Iris pigment epithelial cell (primary cell): ENCODE data around the gene DHRSX.
"Not testable (repeated sequence)": the region's sequence is repeated elsewhere in the genome, so short reads cannot be mapped to it uniquely, and the experiment has no call there.

Experiments
- DNase-seq: peaks from one replicate; pipeline ENCODE4 v3.0.0-alpha.2; 2011; ENCODE audit warnings: low read depth

DHRSX gene

DNA sequence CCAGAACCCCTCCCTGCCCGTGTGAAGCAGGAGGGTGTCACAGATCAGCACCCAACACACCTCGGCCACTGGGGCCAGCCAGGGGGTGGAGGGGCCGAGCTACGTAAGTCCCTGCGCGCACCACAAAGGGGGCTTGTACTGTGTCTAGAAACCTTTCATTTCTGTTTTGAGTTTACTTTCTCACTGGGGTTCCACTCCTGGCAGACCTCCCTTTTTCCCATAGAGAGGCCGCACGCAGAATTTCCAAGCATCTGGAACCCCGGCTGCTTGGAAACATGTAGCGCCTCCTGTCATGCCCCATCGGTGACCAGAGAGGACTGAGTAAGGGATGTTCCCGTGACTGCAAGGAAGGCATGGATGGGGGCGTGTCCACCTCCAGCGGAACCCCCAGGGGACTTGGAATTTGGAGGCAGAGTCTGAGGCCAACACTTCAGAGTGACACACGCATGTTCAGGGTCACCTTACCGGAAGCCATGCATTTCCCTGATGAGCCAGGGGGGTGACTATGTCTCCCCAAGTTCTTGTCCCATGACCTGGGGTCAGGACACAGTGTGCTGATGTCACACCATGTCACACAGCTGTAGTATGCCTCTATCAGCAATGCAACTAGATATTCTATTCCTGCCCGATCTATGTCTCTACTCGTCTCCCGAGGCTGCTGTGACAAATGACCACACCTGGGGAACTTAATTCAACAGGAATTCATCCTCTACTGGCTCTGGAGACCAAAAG, 105.3 kb downstream of the DHRSX start:
- DNase-seq, result no peak

DNA sequence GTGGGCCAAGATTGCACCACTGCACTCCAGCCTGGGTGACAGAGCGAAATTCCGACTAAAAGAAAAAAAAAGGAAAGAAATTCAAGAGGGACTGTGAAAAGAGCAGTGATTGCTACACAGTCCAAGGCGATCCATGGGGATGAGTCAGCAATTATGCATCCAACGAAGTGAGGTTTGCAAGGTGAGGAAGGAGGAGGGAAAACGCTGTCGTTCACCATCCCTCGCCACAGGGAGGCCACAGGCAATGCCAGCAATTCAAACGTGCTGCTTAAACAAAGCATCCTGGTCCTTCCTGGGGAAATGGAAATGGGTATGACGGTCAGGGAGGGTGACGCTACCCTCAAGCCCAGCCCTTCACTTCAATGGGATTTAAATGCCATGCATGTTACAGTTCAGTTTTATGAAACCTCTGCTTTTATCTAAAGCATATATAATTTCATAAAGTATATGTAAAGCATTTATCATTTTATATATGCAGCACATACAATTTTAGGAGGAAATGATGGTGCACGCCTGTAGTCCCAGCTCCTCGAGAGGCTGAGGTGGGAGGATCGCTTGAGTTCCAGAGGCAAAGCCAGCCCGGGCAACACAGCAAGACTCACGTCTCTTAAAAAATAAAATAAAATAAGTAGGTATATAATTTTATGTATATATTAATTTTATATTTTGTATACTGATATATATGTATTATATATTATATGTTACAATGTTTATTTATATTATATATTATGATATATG, 108.7 kb downstream of the DHRSX start:
- DNase-seq, result peak; percentile 93

DNA sequence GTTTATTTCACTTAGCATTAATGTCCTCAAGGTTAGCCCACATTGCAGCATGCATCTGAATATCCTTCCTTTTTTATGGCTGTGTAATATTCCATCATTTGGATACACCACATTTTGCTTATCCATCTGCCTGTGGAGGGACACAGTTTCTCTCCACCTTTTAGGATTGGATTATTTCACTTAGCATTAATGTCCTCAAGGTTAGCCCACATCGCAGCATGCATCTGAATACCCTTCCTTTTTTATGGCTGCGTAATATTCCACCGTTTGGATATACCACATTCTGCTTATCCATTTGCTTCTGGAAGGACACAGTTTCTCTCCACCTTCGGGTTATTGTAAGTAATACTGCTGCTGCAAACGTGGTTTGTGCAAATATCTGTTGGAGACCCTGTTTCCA, 110.0 kb downstream of the DHRSX start:
- no peak for DNase-seq

DNA sequence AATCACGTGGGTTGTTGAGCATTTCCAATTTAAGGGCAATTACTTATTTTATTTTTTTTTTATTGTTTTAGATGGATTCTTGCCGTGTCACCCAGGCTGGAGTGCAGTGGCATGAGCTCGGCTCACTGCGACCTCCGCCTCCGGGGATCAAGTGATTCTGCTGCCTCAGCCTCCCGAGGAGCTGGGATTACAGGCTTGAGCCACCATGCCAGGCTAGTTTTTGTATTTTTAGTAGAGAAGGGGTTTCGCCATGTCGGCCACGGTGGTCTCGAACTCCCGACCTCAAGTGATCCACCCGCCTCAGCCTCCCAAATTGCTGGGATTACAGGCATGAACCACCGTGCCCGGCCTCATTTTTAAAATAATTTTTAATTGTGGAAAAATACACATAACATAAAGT, 111.0 kb downstream of the DHRSX start:
- DNase-seq, result not testable (repeated sequence)

DNA sequence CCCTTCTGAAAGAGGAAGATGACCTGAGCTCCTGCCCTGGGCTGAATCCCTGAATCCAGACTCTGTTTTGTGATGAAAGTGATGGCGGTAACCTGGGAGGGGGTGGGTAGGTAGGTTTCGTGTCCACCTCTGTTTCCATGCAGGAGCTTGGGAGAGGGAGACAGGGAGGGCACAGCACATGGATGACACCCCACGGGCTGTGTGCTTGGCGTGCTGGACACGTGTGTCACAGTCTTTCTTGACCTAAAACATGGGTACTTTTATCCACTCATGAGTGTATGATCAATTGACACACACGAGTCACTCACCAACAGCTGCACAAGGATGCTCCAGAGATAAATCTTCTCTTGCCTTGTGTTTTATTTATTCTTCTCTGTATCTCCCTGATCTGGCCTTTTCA, 111.5 kb downstream of the DHRSX start:
- no peak for DNase-seq

DNA sequence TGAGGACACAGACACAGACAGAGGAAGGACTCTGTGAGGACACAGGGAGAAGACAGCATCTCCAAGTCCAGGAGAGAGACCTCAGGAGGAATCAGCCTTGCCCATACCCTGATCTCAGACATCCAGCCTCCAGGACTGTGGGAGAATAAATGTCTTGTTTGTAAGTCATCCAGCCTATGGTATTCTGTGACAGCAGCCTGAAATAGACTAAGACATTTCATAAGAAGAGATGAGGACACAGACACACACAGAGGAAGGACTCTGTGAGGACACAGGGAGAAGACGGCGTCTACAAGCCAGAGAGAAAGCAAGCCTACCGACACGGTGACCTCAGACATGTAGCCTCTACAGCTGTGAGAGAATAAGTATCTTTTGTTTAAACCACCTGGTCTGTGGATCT, 112.1 kb downstream of the DHRSX start:
- peak; percentile 12 for DNase-seq

DNA sequence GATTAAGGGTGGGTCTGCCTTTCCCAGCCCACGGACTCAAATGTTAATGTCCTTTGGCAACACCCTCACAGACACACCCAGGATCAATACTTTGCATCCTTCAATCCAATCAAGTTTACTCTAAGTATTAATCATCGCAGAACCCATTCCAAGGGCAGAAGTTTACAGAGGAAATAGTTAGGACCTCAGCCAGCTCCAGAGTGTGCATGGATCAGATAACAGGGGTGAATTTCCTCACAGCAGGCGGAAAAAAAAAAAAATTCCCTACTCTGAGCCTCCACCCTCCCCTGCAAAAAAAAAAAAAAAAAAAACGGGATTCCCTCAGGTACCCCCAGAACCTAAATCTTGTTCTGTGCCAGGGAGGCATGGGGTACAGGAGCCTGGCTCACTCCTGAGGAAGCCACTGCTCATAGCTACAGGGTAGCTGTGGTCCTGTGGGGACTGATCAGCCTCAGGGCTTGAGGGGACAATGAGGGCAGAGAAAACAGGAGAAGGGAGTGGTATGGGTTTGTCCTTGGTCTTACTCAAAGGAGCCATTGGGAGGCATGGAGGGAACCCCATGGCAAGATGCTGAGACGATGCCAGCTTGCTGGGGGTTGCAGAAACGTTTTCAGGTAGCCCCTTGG, 113.0 kb downstream of the DHRSX start:
- DNase-seq, result peak; percentile 72

DNA sequence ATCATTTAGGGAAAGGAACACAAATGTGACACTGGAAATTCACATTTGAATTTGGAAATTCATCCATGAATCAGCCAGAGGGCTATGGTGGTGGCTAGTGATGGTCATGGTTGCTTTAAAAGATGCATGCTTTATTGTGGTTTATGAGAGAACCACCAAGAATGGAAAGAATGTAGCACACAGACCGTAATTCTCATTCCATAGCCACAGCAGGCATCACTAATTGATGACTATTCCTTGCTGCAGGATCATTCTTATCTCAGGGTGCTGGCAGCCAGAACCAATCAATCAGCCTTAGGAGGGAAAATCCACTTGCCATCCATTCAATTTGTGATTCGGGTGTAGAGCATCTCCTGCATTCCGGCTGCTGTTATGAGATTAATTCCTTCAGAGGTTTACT, 115.6 kb downstream of the DHRSX start:
- peak; percentile 93 for DNase-seq

DNA sequence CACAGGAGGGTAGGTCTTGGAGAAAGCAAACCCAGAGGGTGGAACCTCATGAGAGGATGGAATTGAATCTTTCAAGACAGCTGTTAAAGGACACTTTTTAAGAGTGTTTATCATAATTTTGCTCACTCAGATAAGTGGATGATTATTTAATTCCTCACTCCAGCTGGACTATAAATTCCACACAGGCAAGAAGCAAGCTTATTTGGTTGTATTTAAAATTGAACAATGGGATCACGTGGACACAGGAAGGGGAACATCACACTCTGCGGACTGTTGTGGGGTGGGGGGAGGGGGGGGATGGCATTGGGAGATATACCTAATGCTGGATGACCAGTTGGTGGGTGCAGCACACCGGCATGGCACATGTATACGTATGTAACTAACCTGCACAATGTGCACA, 116.3 kb downstream of the DHRSX start:
- no peak for DNase-seq

DNA sequence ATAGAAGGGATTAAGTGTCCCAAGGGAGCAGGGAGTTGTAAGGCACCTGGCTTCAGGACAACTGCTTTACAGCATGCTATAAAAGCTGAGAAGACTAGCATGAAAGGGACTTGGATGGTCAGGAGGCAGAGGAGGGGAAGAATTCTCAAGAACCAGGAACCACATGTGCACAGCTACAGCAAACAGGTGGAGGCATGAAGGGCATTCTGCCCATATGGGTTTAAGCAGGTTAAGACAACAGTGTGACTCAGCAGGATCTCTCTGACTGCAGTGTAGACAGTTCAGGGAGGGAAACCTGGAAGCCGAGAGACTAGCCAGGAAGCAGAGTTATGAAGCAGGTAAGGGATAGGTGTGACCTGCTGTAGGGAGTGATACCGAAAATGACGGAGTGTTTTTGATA, 117.0 kb downstream of the DHRSX start:
- DNase-seq, result no peak

DNA sequence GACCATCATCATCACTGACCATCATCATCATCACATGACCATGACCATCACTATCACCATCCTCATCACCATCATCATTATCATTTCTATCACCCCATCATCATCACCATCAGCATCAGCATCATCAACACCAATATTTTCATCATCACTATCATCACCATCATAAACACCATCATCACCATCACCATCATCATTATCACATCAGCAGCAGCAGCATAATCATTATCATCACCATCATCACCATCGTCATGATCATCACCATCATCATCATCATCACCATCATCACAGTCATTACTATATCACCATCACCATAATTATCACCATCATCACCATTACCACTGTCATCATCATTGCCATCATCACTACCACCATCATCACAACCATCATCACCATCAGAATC, 117.6 kb downstream of the DHRSX start:
- no peak for DNase-seq

DNA sequence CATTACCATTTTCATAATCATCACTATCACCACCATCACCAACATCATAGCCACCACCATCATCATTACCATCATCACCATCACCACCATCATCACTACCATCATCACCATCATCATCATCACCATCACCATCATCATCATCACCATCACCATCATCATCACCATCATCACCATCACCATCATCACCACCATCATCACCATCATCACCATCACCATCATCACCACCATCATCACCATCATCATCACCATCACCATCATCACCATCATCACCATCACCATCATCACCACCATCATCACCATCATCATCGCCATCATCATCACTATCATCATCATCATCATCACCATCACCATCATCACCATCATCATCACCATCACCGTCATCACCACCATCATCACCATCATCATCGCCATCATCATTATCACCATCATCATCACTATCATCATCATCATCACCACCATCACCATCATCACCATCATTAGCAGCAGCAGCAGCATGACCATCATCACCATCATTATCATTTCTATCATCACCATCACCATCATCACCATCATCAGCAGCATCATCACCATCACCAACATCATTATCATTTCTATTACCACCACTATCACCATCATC, 118.2 kb downstream of the DHRSX start:
- DNase-seq, result not testable (repeated sequence)

DNA sequence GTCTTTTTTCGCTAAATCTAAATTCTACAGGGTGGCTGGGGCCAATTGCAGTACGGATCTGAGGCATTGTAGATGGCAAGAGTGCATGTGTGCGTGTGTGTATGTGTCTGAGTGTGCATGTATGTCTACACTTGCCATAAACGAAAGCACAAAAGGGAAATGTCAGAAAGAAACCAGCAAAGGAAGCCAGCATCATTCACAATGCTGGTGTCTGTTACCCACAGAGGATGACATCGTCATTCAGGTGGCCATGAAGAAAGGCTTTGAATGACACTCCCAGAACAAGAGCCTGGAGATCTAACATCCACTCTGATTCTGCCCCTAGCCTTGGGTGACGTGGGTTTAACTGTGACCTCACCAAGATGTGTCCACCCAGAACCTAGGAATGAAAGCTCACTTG, 124.6 kb downstream of the DHRSX start:
- DNase-seq, result no peak

DNA sequence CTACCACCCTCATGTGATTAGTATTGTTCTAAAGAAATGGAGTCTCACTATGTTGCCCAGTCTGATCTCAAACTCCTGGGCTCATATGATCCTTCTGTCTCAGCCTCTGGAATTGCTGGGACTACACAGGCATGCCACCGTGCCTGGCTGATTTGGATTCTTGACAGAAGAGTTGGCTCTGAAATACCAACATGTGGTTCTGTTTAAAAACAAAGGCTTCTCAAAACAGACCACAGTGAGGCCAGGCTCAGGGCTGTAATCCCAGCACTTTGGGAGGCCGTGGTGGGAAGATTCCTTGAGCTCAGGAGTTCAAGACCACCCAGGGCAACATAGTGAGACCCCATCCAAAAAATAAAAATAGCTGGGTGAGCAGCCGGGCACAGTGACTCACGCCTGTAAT, 126.7 kb downstream of the DHRSX start:
- peak; percentile 16 for DNase-seq

DNA sequence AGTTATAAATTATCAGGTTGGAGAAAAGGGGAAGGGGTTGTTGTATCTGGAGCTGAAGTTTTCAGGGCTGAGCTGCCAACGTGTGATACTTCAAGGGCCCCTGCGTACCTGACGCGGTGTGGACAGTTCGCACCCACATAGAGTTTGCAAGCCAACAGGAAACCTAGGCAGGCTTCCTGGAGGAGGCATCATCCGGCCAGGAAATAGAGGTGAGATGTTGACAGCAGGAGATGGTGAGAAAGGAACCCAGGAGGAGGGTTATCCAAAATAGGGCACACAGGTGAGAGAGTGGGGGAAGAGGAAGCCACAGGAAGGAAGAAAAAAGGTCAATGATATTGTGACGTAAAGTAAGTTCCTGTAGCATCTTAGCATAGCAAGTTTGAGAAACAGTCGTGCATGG, 127.2 kb downstream of the DHRSX start:
- no peak for DNase-seq

DNA sequence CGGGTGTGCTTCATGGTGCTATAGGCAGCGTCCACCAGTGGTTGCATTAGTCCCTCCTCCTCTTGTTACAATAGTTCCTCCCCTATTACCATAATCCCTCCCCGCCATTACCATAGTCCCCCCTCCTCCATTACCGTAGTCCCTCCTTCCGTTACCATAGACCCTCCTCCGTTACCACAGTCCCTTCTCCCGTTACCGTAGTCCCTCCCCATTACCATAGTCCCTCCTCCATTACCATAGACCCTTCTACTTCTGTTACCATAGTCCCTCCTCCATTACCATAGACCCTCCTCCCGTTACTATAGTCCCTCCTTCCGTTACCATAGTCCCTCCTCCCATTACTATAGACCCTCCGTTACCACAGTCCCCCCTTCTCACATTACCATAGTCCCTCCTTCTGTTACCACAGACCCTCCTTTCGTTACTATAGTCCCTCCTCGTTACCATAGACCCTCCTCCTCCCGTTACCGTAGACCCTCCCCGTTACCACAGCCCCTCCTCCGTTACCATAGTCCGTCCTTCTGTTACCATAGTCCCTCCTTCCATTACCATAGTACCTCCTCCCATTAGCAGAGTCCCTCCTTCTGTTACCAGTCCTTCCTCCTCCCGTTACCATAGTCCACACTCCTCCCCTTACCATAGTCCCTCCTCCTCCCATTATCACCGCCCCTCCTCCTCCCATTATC, 129.6 kb downstream of the DHRSX start:
- peak; percentile 48 for DNase-seq

DNA sequence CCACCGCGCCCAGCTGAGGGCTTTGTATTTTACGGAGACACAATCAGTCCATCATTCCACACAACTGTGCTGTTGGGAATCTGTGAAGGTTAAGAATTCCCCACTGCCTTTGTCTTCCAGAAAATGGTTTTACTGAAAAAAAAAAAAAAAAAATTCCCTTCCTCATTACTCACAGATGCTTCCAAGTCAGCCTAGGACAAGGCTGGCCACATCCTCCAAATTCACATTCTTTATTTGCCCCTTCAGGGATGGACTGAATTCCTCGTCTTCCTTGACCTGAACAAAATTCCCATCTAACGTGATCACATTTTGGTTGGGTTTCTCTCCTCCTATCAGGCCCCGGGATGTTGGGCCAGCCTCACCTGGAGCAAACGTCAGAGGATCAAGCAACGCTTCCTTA, 130.3 kb downstream of the DHRSX start:
- peak; percentile 16 for DNase-seq

DNA sequence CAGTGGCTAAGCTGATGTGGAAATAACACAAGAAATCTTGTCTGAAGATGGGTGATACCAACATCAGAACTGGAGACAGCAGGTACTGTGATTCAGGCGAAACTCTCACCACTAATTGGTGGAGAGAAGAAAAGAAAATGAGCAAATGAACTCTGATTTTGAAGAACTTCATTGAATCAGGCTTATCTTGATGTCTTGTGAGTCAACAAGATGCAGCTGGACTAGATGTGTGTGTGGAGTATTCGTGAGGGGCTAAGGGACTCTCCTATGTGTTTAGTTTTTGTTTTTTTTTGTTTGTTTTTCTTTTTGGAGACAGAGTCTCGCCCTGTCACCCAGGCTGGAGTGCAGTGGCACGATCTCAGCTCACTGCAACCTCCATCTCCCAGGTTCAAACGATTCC, 131.6 kb downstream of the DHRSX start:
- no peak for DNase-seq

DNA sequence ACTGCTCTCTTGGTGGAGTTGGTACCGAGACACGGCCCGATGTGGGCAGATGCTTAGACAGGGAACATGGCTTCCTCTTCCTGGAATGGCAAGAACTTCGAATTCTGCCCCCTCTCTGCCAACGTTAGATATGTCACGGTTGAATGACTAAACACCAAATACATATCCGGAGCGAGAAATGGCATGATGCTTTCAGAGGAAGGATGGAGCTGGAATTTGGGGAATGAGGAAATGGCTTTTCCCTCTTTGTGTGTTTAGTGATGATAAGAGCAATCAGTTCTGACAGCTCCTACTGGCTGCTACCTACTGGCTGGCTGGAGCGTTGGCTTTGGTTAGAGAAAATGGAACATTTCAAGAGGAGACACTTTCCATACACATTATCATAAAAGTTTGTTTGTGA, 140.0 kb downstream of the DHRSX start:
- DNase-seq, result peak; percentile 23

DNA sequence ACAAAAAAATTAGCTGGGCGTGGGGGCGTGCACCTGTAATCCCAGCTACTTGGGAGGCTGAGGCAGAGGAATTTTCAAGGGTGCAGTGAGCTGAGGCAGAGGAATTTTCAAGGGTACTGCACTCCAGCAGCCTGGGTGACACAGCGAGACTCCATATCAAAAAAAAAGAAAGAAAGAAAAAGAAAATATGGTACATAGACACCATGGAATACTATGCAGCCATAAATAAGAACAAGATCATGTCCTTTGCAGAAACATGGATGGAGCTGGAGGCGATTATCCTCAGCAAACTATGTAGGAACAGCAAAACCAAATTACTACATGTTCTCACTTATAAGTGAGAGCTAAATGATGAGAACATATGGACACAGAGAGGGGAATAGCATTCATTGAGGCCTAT, 141.3 kb downstream of the DHRSX start:
- not testable (repeated sequence) for DNase-seq

DNA sequence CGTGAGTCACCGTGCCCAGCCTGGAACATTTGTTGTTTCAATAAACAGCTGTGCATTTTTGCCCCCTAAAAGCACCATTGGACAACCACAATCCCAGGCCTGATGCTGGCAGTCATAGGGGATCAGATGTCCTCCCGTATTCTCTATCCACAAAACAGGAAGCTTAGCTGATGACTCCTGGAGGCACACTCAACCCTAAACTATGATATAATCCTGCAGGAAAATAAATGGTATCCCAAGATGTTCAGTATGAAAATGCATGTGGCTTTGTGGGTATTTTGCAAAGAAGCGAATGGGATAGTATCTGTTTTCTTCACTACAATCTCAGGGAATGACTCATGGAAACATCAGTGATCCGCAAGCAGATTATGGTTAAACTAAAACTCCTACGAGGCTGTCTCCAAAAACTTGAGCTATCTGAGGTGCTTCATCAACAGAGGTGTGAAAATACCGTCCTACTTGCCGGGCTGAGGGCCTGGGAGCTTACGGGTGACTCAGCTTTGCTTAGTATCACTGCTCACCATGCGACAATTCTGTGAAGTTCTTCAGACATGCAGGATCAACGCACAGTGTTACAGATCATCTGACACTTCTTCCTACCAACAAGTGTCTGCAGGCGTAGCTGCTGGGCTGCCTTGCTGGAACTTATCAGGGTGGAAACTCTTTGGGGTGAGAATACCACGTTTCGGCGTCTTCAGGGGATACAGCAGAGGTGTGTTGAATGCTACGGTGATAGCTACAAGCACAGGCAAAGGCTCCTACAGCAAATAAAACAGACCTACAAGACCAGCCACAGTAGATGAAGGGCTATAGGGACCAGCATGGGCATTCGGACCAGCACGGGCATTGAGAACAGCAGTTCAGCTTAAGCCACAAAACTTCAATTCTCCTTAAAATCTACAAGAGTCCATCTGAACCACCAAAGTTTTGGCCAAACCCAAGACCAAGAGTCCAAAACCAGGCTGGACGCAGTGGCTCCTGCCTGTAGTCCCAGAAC, 148.5 kb downstream of the DHRSX start:
- DNase-seq, result peak; percentile 93
